AG09319 (cell line): ENCODE measurements around the gene SHISAL2B.

ENCODE experiments used
- DNase-seq: peaks from one replicate; pipeline ENCODE4 v3.0.0-alpha.2; 2010; ENCODE audit warnings: low read depth; ENCODE audit errors: extremely low read depth
- TF ChIP-seq, protein P1 (sequence below): IDR thresholded peaks from 2 replicates; pipeline ENCODE4 v1.5.1; 2011; ENCODE audit warnings: low read depth, mild to moderate bottlenecking, inconsistent platforms, low read length, moderate library complexity

SHISAL2B gene

GRCh38 chr5:64690417-64691151 lies at the start of gene SHISAL2B:
SHISAL2B (plus strand) TSS chr5:64690503; CDS start chr5:64690624, 121 bp downstream.
- TF ChIP-seq, protein P1, sequence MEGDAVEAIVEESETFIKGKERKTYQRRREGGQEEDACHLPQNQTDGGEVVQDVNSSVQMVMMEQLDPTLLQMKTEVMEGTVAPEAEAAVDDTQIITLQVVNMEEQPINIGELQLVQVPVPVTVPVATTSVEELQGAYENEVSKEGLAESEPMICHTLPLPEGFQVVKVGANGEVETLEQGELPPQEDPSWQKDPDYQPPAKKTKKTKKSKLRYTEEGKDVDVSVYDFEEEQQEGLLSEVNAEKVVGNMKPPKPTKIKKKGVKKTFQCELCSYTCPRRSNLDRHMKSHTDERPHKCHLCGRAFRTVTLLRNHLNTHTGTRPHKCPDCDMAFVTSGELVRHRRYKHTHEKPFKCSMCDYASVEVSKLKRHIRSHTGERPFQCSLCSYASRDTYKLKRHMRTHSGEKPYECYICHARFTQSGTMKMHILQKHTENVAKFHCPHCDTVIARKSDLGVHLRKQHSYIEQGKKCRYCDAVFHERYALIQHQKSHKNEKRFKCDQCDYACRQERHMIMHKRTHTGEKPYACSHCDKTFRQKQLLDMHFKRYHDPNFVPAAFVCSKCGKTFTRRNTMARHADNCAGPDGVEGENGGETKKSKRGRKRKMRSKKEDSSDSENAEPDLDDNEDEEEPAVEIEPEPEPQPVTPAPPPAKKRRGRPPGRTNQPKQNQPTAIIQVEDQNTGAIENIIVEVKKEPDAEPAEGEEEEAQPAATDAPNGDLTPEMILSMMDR: no peak
- DNase-seq: no peak

DNA sequence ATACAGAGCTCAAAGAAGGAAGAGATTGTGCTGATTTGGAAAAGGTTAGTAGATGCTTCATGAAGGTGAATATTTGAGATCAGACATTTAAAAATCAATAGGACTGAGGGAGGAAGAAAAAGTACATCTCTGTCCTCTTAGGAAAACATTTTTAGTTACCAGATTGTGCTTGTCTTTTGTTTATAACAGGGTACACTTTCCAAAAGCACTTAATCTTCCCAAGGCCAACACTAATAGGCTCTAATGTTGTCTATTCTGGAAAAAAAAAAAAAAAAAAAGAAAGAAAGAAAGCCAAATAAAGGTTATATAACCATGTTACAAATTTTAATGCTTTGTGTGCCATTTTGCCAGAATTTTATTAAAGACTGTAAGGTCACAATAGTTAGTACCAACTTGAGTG lies 45.5 kb upstream of the SHISAL2B start:
- TF ChIP-seq, protein P1: no peak
- DNase-seq: no peak

DNA sequence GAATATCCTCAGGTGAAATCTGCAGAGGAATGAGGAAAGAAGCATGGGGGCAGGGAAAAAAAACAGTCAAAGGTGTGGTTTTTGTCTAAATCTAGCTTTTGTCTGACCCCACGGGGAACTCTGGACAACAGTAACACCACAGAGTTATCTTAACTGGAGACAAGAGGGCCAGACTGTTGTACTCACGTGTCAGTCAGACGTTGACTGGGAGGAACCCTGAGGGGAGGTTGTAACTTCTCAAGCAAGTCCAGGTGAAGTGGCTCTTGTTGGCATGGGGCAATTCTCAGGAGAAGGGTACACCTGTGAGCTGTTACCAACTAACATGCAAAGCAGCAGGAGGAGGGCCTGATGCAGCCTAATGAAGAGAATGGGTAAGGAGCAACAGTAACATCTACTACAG lies 44.1 kb upstream of the SHISAL2B start:
- DNase-seq: no peak
- TF ChIP-seq, protein P1: no peak

GRCh38 chr5:64649512-64649911 lies 40.8 kb upstream of the SHISAL2B start:
- DNase-seq: no peak
- TF ChIP-seq, protein P1: no peak

DNA sequence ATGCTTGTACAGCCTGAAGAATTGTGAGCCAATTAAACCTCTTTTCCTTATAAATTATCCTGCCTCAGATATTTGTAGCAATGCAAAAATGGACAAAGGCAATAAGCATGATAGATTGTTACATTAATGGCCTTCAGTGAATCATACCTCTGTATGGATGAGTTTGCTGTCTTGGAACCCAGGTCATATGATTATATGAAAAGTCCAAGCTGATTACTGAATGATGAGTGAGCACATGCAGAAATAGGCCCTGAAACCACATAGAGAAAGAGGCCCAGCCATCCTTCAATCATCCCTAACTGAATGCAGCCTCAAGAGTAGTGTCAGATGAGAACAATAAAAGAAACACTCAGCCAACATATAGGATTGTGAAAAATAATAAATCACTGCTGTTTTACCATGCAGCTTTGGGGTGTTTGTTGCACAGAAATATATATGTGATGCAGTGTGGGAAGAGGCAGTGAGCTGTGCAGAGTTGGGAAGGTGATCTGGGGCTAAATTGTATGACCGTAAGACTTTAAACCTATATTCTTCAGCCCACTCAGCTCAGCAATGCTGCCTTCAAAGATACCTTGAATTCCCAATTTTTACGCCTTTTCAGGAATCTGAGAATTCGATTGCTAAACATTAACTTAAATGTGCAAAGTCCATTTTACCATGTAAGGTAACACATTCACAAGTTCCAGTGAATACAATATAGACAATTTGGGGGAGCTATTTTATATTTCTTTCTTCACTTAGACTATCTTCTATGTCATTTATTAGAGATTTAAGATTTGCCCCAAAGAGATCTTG lies 36.3 kb upstream of the SHISAL2B start:
- TF ChIP-seq, protein P1: no peak
- DNase-seq: no peak

GRCh38 chr5:64654561-64654938 lies 35.8 kb upstream of the SHISAL2B start:
- no peak for DNase-seq
- TF ChIP-seq, protein P1: no peak

DNA sequence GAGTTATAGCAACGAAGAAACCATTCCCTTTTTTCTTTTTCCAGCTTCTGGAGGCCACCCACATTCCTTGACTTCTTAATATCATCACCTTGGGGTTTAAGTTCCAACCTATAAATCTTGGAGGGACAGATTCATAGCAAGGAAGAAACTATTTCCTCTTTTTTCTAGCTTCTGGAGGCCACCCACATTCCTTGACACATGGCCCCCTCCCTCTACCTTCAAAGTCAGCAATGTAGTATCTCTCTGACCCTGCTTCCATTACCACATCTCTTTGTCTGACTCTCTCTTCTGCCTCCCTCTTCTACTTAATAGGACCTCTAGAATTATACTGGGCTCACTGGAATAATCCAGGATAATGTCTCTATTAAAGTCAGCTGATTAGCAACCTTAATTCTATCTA lies 34.7 kb upstream of the SHISAL2B start:
- TF ChIP-seq, protein P1: no peak
- DNase-seq: no peak
